NCI-H1417 treated with DMSO at 0.1 percent for 48 hours (cell line): ENCODE results near the gene NUP50.

ENCODE experiments used
- DNase-seq: peaks from one replicate; lab custom pipeline; 2025; lab: John Stamatoyannopoulos, UW

Gene NUP50

GRCh38 chr22:45194686-45195085 lies 31.0 kb downstream of the NUP50 start:
- no peak for DNase-seq

GRCh38 chr22:45195616-45196015 lies 31.9 kb downstream of the NUP50 start:
- DNase-seq = no peak

GRCh38 chr22:45196308-45196707 lies 32.6 kb downstream of the NUP50 start:
- DNase-seq = no peak

- DNase-seq = no peak
Observed at GRCh38 chr22:45196926-45197605, 33.3 kb downstream of the NUP50 start.

- DNase-seq = no peak
Observed at GRCh38 chr22:45197606-45198462, 34.1 kb downstream of the NUP50 start.

- no peak for DNase-seq
Observed at GRCh38 chr22:45198463-45198795, 34.7 kb downstream of the NUP50 start.

GRCh38 chr22:45199723-45200122 lies 36.0 kb downstream of the NUP50 start:
- DNase-seq = no peak

- no peak for DNase-seq
Observed at GRCh38 chr22:45200230-45200629, 36.5 kb downstream of the NUP50 start.

- DNase-seq = no peak
Observed at GRCh38 chr22:45200860-45201511, 37.3 kb downstream of the NUP50 start.

- no peak for DNase-seq
Observed at GRCh38 chr22:45201678-45202332, 38.1 kb downstream of the NUP50 start.

GRCh38 chr22:45202333-45203149 lies 38.8 kb downstream of the NUP50 start:
- no peak for DNase-seq

GRCh38 chr22:45203150-45203951 lies 39.6 kb downstream of the NUP50 start:
- no peak for DNase-seq

- DNase-seq = no peak
Observed at GRCh38 chr22:45204241-45204640, 40.5 kb downstream of the NUP50 start.

- no peak for DNase-seq
Observed at GRCh38 chr22:45204819-45205218, 41.1 kb downstream of the NUP50 start.

- DNase-seq = no peak
Observed at GRCh38 chr22:45205276-45205925, 41.7 kb downstream of the NUP50 start.

- DNase-seq = no peak
Observed at GRCh38 chr22:45206233-45206632, 42.5 kb downstream of the NUP50 start.

- DNase-seq = no peak
Observed at GRCh38 chr22:45207533-45207932, 43.8 kb downstream of the NUP50 start.

- DNase-seq = no peak
Observed at GRCh38 chr22:45207981-45208664, 44.4 kb downstream of the NUP50 start.

- DNase-seq = no peak
Observed at GRCh38 chr22:45208696-45208992, 44.9 kb downstream of the NUP50 start.
